Sigmoid colon (tissue), 4 donors: ENCODE data around the gene CALML3.

Experiments
- EP300 ChIP-seq, 4 donors: sonication (generic); formaldehyde crosslinking; IDR thresholded peaks; one replicate each; pipeline ENCODE4 v1.6.1; 2017; ENCODE audit warnings: antibody characterized with exemption in 4 of 4
- POLR2A ChIP-seq, 2 donors: fragments of 450-650 bp; IDR thresholded peaks; one replicate each; pipeline ENCODE4 v1.6.1; 2016; ENCODE audit warnings: antibody characterized with exemption in 2 of 2, mild to moderate bottlenecking in 2 of 2, moderate library complexity in 2 of 2
- POLR2AphosphoS5 ChIP-seq, 4 donors: sonication (generic); formaldehyde crosslinking; IDR thresholded peaks; one replicate each; pipeline ENCODE4 v1.6.1; 2017; ENCODE audit warnings: antibody characterized with exemption in 4 of 4
- TF ChIP-seq, protein P1 (sequence below), 4 experiments: fragments of 450-650 bp in 3 of 4; fragments of 200-600 bp in 1 of 4; IDR thresholded peaks; one replicate each; pipeline ENCODE4 v1.5.1; 2016 to 2019; ENCODE audit warnings: antibody characterized with exemption in 4 of 4, mild to moderate bottlenecking in 3 of 4, moderate library complexity in 2 of 4

GRCh38 chr10:5534051-5534821 is 9.5 kb downstream of the CALML3 start:
- TF ChIP-seq POLR2A (IDR thresholded peaks at IDR 0.05) (no peak), POLR2AphosphoS5 (IDR thresholded peaks at IDR 0.05) (no peak), EP300 (IDR thresholded peaks at IDR 0.05) (no peak)
- TF ChIP-seq, protein P1, sequence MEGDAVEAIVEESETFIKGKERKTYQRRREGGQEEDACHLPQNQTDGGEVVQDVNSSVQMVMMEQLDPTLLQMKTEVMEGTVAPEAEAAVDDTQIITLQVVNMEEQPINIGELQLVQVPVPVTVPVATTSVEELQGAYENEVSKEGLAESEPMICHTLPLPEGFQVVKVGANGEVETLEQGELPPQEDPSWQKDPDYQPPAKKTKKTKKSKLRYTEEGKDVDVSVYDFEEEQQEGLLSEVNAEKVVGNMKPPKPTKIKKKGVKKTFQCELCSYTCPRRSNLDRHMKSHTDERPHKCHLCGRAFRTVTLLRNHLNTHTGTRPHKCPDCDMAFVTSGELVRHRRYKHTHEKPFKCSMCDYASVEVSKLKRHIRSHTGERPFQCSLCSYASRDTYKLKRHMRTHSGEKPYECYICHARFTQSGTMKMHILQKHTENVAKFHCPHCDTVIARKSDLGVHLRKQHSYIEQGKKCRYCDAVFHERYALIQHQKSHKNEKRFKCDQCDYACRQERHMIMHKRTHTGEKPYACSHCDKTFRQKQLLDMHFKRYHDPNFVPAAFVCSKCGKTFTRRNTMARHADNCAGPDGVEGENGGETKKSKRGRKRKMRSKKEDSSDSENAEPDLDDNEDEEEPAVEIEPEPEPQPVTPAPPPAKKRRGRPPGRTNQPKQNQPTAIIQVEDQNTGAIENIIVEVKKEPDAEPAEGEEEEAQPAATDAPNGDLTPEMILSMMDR (IDR thresholded peaks at IDR 0.05): no peak
